Measurements from ENCODE around the gene CASP5.

GRCh38 chr11:104979839-104980238, 43.1 kb downstream of the CASP5 start:
- TF ChIP-seq EZH2 (IDR thresholded peaks at IDR 0.05; ENCODE audit: borderline replicate concordance, low read length) (no peak), CTCF (conservative IDR thresholded peaks at IDR 0.05 in 1 of 2, IDR thresholded peaks at IDR 0.05 in 1 of 2; ENCODE audit: extremely low read depth in 1 of 2, insufficient read depth in 1 of 2, low read depth in 1 of 2, low read length in 2 of 2) (no peak)

Measured in mammary epithelial cell (primary cell).